Peyer's patch (tissue), 4 donors: ENCODE measurements around the gene COLEC12. TPM values are rescaled to one million over a fixed set of nuclear protein-coding genes. Genes with fewer than 3 reads are reported as not detected.

Experiments
- DNase-seq, 3 donors: peaks; one replicate each; pipeline ENCODE4 v3.0.0-alpha.2; 2017 to 2019
- H3K27ac ChIP-seq, 4 donors: fragments of 200-600 bp; sonication (generic); one replicate each; pipeline ENCODE4 v1.5.1; 2016 to 2019
- H3K27me3 ChIP-seq, 2 donors: fragments of 200-600 bp; sonication (generic); one replicate each; pipeline ENCODE4 v1.5.1; 2019
- H3K36me3 ChIP-seq, 3 donors: fragments of 200-600 bp; sonication (generic); one replicate each; pipeline ENCODE4 v1.5.1; 2016 to 2019
- H3K4me1 ChIP-seq, 4 donors: fragments of 200-600 bp; sonication (generic); one replicate each; pipeline ENCODE4 v1.5.1; 2016 to 2019
- H3K4me3 ChIP-seq, 4 donors: fragments of 200-600 bp; sonication (generic); 1 replicate in 3 of 4; 2 replicates in 1 of 4; pipeline ENCODE4 v1.5.1; 2016 to 2019; ENCODE audit warnings: mild to moderate bottlenecking in 1 of 4
- H3K9me3 ChIP-seq, 4 donors: fragments of 200-600 bp; sonication (generic); one replicate each; pipeline ENCODE4 v1.5.1; 2016 to 2019; ENCODE audit warnings: mild to moderate bottlenecking in 1 of 4
- CTCF ChIP-seq, 6 experiments: fragments of 450-650 bp in 4 of 6; fragments of 200-600 bp in 2 of 6; sonication (generic) in 1 of 6; IDR thresholded peaks; one replicate each; pipeline ENCODE4 v1.5.1; 2017 to 2019; ENCODE audit warnings: antibody characterized with exemption in 6 of 6, mild to moderate bottlenecking in 3 of 6, moderate library complexity in 1 of 6
- POLR2A ChIP-seq, 2 donors: fragments of 450-650 bp; IDR thresholded peaks; one replicate each; pipeline ENCODE4 v1.5.1; 2017; ENCODE audit warnings: antibody characterized with exemption in 2 of 2, mild to moderate bottlenecking in 2 of 2, moderate library complexity in 2 of 2
- total RNA-seq, 4 donors: library from RNA; depleted of rRNA; stranded (reverse); fragments of >200 nt; gene quantifications; one replicate each; pipeline ENCODE4 v1.1.0, GENCODE V29; 2016

The COLEC12 gene
- total RNA-seq, 4 donors from 2014 or later = 0.88 to 7.6 (median 3.8) TPM

DNA sequence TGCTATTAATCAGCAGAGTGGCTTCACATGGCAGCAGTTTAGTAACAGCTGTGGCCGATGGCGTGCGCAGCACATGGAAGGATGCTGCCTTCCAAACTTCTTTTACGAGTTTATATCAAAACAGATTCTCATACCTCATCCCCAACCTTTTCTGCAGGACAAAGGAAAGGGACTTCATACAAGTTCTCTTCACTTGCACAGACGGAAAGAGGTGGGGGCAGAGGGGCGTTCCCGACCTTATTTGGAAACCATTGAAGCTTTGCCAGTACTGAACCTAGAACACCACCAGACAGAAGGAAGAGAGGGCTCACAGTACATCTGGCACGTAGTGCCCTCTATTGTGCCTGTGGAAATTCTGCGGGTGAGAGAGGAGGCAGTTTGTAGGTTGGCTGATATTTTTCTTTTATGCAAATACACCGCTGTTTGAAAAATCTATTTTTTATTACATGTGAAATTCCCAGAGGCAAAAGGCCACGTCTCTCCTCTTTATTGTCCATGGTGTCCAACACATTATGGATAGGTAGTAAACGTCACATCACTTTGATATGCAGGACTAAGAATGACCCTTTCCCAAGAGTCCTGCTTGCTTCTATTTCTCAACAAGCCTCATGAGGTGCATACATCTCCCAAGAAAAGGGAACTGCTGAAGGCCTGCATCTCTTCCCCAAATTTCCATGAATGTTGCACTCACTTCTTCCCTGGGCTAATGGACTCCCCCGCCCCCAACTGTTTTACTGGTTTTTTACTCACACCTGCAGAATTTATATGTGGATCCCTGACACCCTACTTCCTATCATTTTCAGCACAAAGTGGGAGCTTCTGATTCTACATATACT lies 31.3 kb downstream of the COLEC12 start:
- TF ChIP-seq CTCF (IDR thresholded peaks at IDR 0.05) (no peak), POLR2A (IDR thresholded peaks at IDR 0.05) (no peak)
- no peaks in the 10 kb centered on the region for H3K36me3 ChIP-seq
- H3K4me3 ChIP-seq = no peak overlapping the region
- H3K27me3 ChIP-seq = no peaks in the 10 kb centered on the region
- no peaks in the 10 kb centered on the region for H3K4me1 ChIP-seq
- no peaks in the 10 kb centered on the region for H3K9me3 ChIP-seq
- DNase-seq = no peak
- no peak overlapping the region for H3K27ac ChIP-seq

GRCh38 chr18:463827-464541 lies 36.5 kb downstream of the COLEC12 start:
- Histone ChIP-seq H3K4me3 (no peak overlapping the region), H3K4me1 (no peaks in the 10 kb centered on the region), H3K9me3 (no peaks in the 10 kb centered on the region), H3K27ac (no peak overlapping the region), H3K27me3 (no peaks in the 10 kb centered on the region), H3K36me3 (no peaks in the 10 kb centered on the region)
- DNase-seq = no peak
- TF ChIP-seq POLR2A (IDR thresholded peaks at IDR 0.05) = no peak
- no peak for TF ChIP-seq CTCF (IDR thresholded peaks at IDR 0.05)

GRCh38 chr18:463403-463802 lies 37.1 kb downstream of the COLEC12 start:
- peaks cover 0 to under 1% (median 0%) of the 10 kb centered on the region in 4 donors for H3K4me1 ChIP-seq
- DNase-seq = no peak
- no peaks in the 10 kb centered on the region for H3K36me3 ChIP-seq
- H3K27ac ChIP-seq = no peak overlapping the region
- H3K27me3 ChIP-seq = no peaks in the 10 kb centered on the region
- TF ChIP-seq CTCF (IDR thresholded peaks at IDR 0.05) = no peak
- no peak for TF ChIP-seq POLR2A (IDR thresholded peaks at IDR 0.05)
- no peaks in the 10 kb centered on the region for H3K9me3 ChIP-seq
- no peak overlapping the region for H3K4me3 ChIP-seq

DNA sequence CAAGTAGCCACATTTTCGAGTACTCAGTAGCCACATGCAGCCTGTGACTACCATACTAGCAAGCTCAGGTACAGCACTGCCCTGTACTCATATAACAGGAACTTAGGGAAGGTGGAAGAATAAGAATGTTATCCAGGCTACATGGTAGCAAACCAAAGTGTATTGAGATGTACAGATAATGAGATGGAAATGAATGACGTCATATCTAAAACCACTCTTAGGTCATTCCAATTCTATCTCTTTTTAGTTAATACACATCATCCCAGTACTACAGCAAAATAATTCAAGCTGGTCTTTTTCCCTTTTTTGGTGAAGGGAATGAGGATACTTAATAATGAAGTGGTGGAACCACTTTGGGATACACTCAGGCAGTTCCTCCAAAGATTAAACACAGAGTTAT lies 38.7 kb downstream of the COLEC12 start:
- H3K4me1 ChIP-seq = peaks cover 0 to 10% (median 0%) of the 10 kb centered on the region in 4 donors
- no peak for TF ChIP-seq CTCF (IDR thresholded peaks at IDR 0.05)
- no peak for TF ChIP-seq POLR2A (IDR thresholded peaks at IDR 0.05)
- no peaks in the 10 kb centered on the region for H3K36me3 ChIP-seq
- H3K27me3 ChIP-seq = no peaks in the 10 kb centered on the region
- H3K9me3 ChIP-seq = no peaks in the 10 kb centered on the region
- H3K4me3 ChIP-seq = no peak overlapping the region
- no peak for DNase-seq
- H3K27ac ChIP-seq = no peak overlapping the region

DNA sequence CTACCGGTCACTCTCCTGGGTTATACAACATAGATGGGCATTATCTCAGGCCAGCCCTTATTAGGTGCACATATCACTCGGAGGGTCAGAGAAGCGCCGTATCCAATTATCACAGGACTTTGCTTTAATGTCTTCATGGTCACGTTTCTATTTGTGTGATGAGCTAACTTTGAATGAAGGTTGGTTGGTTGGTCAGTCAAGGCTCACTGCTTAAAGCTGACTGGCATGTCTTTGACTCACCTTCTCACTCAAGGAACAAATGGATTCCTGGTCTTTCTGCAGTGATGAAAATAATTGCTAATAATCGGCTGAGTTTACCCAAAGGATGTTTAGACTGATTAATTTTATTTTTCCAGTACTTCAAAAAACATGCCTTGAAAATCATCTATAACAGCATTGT lies 39.7 kb downstream of the COLEC12 start:
- Histone ChIP-seq H3K36me3 (no peaks in the 10 kb centered on the region), H3K27me3 (no peaks in the 10 kb centered on the region), H3K4me1 (peaks cover 0 to 10% (median 0%) of the 10 kb centered on the region in 4 donors), H3K9me3 (no peaks in the 10 kb centered on the region), H3K4me3 (no peak overlapping the region), H3K27ac (no peak overlapping the region)
- no peak for DNase-seq
- TF ChIP-seq CTCF (IDR thresholded peaks at IDR 0.05) (no peak), POLR2A (IDR thresholded peaks at IDR 0.05) (no peak)
